HEK293 (cell line): ENCODE results near the gene CAMK2G.

ENCODE experiments used
- GLIS2 ChIP-seq: fragments of 450-650 bp; formaldehyde crosslinking; IDR thresholded peaks from 2 replicates; pipeline ENCODE4 v1.5.1; 2016; ENCODE audit warnings: missing biosample characterization, missing genetic modification characterization
- HOXA7 ChIP-seq: sonication (generic); formaldehyde crosslinking; IDR thresholded peaks from 2 replicates; pipeline ENCODE4 v1.8.1; 2022; ENCODE audit warnings: missing genetic modification reagents, borderline replicate concordance
- KLF7 ChIP-seq: fragments of 450-650 bp; formaldehyde crosslinking; IDR thresholded peaks from 2 replicates; pipeline ENCODE4 v1.5.1; 2016; ENCODE audit warnings: missing biosample characterization, missing genetic modification characterization, borderline replicate concordance
- MYNN ChIP-seq: fragments of 450-650 bp; formaldehyde crosslinking; IDR thresholded peaks from 2 replicates; pipeline ENCODE4 v1.5.1; 2016; ENCODE audit warnings: missing biosample characterization, missing genetic modification characterization, borderline replicate concordance
- MZF1 ChIP-seq: fragments of 450-650 bp; formaldehyde crosslinking; IDR thresholded peaks from 2 replicates; pipeline ENCODE4 v1.5.1; 2017; ENCODE audit warnings: missing biosample characterization, missing genetic modification characterization, borderline replicate concordance
- OSR2 ChIP-seq: fragments of 450-650 bp; formaldehyde crosslinking; IDR thresholded peaks from 2 replicates; pipeline ENCODE4 v1.5.1; 2016; ENCODE audit warnings: missing biosample characterization, missing genetic modification characterization
- PRDM2 ChIP-seq: fragments of 450-650 bp; formaldehyde crosslinking; IDR thresholded peaks from 2 replicates; pipeline ENCODE4 v1.5.1; 2016; ENCODE audit warnings: missing biosample characterization, missing genetic modification characterization, borderline replicate concordance
- REST ChIP-seq: fragments of 450-650 bp; formaldehyde crosslinking; IDR thresholded peaks from 2 replicates; pipeline ENCODE4 v1.5.1; 2016; ENCODE audit warnings: missing biosample characterization, missing genetic modification characterization
- SCRT2 ChIP-seq: fragments of 450-650 bp; formaldehyde crosslinking; IDR thresholded peaks from 2 replicates; pipeline ENCODE4 v1.5.1; 2016; ENCODE audit warnings: missing biosample characterization, missing genetic modification characterization
- SETDB1 ChIP-seq: IDR thresholded peaks from one replicate; pipeline ENCODE4 v1.6.1; 2017; ENCODE audit warnings: mild to moderate bottlenecking, low read length, moderate library complexity, mixed read lengths; ENCODE audit not compliant: insufficient read length
- ZBTB6 ChIP-seq: fragments of 450-650 bp; formaldehyde crosslinking; IDR thresholded peaks from 2 replicates; pipeline ENCODE4 v1.5.1; 2017; ENCODE audit warnings: missing biosample characterization, missing genetic modification characterization
- ZBTB7A ChIP-seq: fragments of 450-650 bp; formaldehyde crosslinking; IDR thresholded peaks from 2 replicates; pipeline ENCODE4 v1.5.1; 2016; ENCODE audit warnings: low read depth, missing biosample characterization, missing genetic modification characterization
- ZEB2 ChIP-seq: fragments of 450-650 bp; formaldehyde crosslinking; IDR thresholded peaks from 2 replicates; pipeline ENCODE4 v1.5.1; 2016; ENCODE audit warnings: missing biosample characterization, missing genetic modification characterization
- ZFP69B ChIP-seq: fragments of 450-650 bp; formaldehyde crosslinking; IDR thresholded peaks from 2 replicates; pipeline ENCODE4 v1.5.1; 2016; ENCODE audit warnings: missing biosample characterization, missing genetic modification characterization
- ZNF16 ChIP-seq: fragments of 450-650 bp; formaldehyde crosslinking; IDR thresholded peaks from 2 replicates; pipeline ENCODE4 v1.5.1; 2016; ENCODE audit warnings: low read depth, missing biosample characterization, missing genetic modification characterization
- ZNF19 ChIP-seq: fragments of 450-650 bp; formaldehyde crosslinking; IDR thresholded peaks from 2 replicates; pipeline ENCODE4; 2016; ENCODE audit warnings: missing biosample characterization, missing genetic modification characterization, low read depth
- ZNF211 ChIP-seq: fragments of 450-650 bp; formaldehyde crosslinking; IDR thresholded peaks from 2 replicates; pipeline ENCODE4 v1.5.1; 2016; ENCODE audit warnings: low read depth, missing biosample characterization, missing genetic modification characterization
- ZNF23 ChIP-seq: fragments of 450-650 bp; formaldehyde crosslinking; IDR thresholded peaks from 2 replicates; pipeline ENCODE4 v1.5.1; 2016; ENCODE audit warnings: missing biosample characterization, missing genetic modification characterization, borderline replicate concordance
- ZNF280C ChIP-seq: fragments of 450-650 bp; formaldehyde crosslinking; IDR thresholded peaks from 2 replicates; pipeline ENCODE4 v1.5.1; 2016; ENCODE audit warnings: missing biosample characterization, missing genetic modification characterization
- ZNF311 ChIP-seq: fragments of 450-650 bp; formaldehyde crosslinking; IDR thresholded peaks from 2 replicates; pipeline ENCODE4 v1.5.1; 2017; ENCODE audit warnings: missing biosample characterization, missing genetic modification characterization, borderline replicate concordance
- ZNF433 ChIP-seq: fragments of 450-650 bp; formaldehyde crosslinking; IDR thresholded peaks from 2 replicates; pipeline ENCODE4 v1.5.1; 2016; ENCODE audit warnings: missing biosample characterization, missing genetic modification characterization, low read depth
- ZNF48 ChIP-seq: fragments of 450-650 bp; formaldehyde crosslinking; IDR thresholded peaks from 2 replicates; pipeline ENCODE4 v1.5.1; 2016; ENCODE audit warnings: missing biosample characterization, missing genetic modification characterization
- ZNF560 ChIP-seq: fragments of 450-650 bp; formaldehyde crosslinking; IDR thresholded peaks from 2 replicates; pipeline ENCODE4 v1.5.1; 2017; ENCODE audit warnings: missing biosample characterization, missing genetic modification characterization, borderline replicate concordance
- ZNF596 ChIP-seq: fragments of 450-650 bp; IDR thresholded peaks from 2 replicates; pipeline ENCODE4 v1.5.0; 2018; ENCODE audit warnings: missing biosample characterization, mild to moderate bottlenecking, missing genetic modification characterization, moderate library complexity
- ZNF600 ChIP-seq: fragments of 450-650 bp; formaldehyde crosslinking; IDR thresholded peaks from 2 replicates; pipeline ENCODE4 v1.5.1; 2016; ENCODE audit warnings: missing biosample characterization, missing genetic modification characterization
- ZNF701 ChIP-seq: fragments of 450-650 bp; formaldehyde crosslinking; IDR thresholded peaks from 2 replicates; pipeline ENCODE4 v1.5.1; 2016; ENCODE audit warnings: missing biosample characterization, missing genetic modification characterization
- ZNF776 ChIP-seq: fragments of 450-650 bp; formaldehyde crosslinking; IDR thresholded peaks from 2 replicates; pipeline ENCODE4 v1.5.0; 2017; ENCODE audit warnings: missing biosample characterization, missing genetic modification characterization, borderline replicate concordance

CAMK2G gene

GRCh38 chr10:73879296-73880173 lies 5.2 kb upstream of the CAMK2G start (continued):
- TF ChIP-seq MYNN (no peak), ZNF311 (tag by site-specific recombination) (no peak), ZNF19 (no peak), REST (tag by site-specific recombination) (no peak), ZNF48 (tag by site-specific recombination) (no peak), ZFP69B (0 out of 2 replicates have a peak, but pooled peaks have one; percentile 18), SETDB1 (no peak), SCRT2 (no peak), ZNF16 (tag by site-specific recombination) (no peak), ZNF280C (no peak), ZNF600 (tag by site-specific recombination) (peak; percentile 63; the same call in 1 of the 2 replicates), ZNF23 (tag by site-specific recombination) (no peak), ZBTB7A (tag by site-specific recombination) (peak; percentile 12; the same call in 1 of the 2 replicates), ZEB2 (tag by site-specific recombination) (peak; percentile 74; the same call in 1 of the 2 replicates), MZF1 (tag by site-specific recombination) (no peak; the same call in 1 of the 2 replicates), ZBTB6 (no peak), ZNF701 (no peak), ZNF433 (tag by site-specific recombination) (no peak), GLIS2 (peak; percentile 76), KLF7 (tag by site-specific recombination) (no peak), ZNF776 (tag by site-specific recombination) (no peak), HOXA7 (no peak), PRDM2 (tag by site-specific recombination) (no peak), OSR2 (no peak), ZNF560 (no peak), ZNF211 (tag by site-specific recombination) (no peak), ZNF596 (tag by site-specific recombination) (no peak)
